Upper lobe of right lung (tissue), 1 donor: ENCODE results near the gene PRKCB. TPM values are rescaled to one million over a fixed set of nuclear protein-coding genes. Genes with fewer than 3 reads are reported as not detected.

Source experiments
- ATAC-seq: fragments of 200-7000 bp; cut with Tn5 transposase; one replicate; pipeline ENCODE4 v1.9.1; 2020; ENCODE audit warnings: mild to moderate bottlenecking, moderate library complexity
- DNase-seq: peaks from one replicate; pipeline ENCODE4 v3.0.0-alpha.2; 2020
- H3K27ac ChIP-seq: fragments of 200-600 bp; one replicate; pipeline ENCODE4 v1.8.0; 2022
- H3K27me3 ChIP-seq: fragments of 200-600 bp; one replicate; pipeline ENCODE4 v1.8.0; 2022; ENCODE audit warnings: mild to moderate bottlenecking
- H3K36me3 ChIP-seq: fragments of 200-600 bp; one replicate; pipeline ENCODE4 v1.8.0; 2022
- H3K4me1 ChIP-seq: fragments of 200-600 bp; one replicate; pipeline ENCODE4 v1.8.0; 2022
- H3K4me3 ChIP-seq: fragments of 200-600 bp; one replicate; pipeline ENCODE4 v1.8.0; 2022; ENCODE audit warnings: mild to moderate bottlenecking
- H3K9me3 ChIP-seq: fragments of 200-600 bp; one replicate; pipeline ENCODE4 v1.8.0; 2022
- intact Hi-C: fragments of 100-400 bp; cut with DNase I; formaldehyde crosslinking; loops from one replicate; pipeline ENCODE4 v1.11.0; 2022
- total RNA-seq: library from RNA; stranded (reverse); fragmentation: NEBNext Ultra II Directional; extraction: Animal tissue kit (Norgen Biotek cat#: 25700); gene quantifications from one replicate; pipeline ENCODE4 v1.2.1, GENCODE V29; 2021
- TF ChIP-seq, protein P1 (sequence below): fragments of 200-600 bp; IDR thresholded peaks from one replicate; pipeline ENCODE4 v1.8.0; 2022; ENCODE audit warnings: antibody characterized with exemption
- donor health status: DM: no; HTN: yes; CAD: no; lungs with severe emphysema.

The PRKCB gene
- total RNA-seq, 1 donor from 2014 or later, result 25.2 TPM

- intact Hi-C loops, result no loop called here
- TF ChIP-seq, protein P1, sequence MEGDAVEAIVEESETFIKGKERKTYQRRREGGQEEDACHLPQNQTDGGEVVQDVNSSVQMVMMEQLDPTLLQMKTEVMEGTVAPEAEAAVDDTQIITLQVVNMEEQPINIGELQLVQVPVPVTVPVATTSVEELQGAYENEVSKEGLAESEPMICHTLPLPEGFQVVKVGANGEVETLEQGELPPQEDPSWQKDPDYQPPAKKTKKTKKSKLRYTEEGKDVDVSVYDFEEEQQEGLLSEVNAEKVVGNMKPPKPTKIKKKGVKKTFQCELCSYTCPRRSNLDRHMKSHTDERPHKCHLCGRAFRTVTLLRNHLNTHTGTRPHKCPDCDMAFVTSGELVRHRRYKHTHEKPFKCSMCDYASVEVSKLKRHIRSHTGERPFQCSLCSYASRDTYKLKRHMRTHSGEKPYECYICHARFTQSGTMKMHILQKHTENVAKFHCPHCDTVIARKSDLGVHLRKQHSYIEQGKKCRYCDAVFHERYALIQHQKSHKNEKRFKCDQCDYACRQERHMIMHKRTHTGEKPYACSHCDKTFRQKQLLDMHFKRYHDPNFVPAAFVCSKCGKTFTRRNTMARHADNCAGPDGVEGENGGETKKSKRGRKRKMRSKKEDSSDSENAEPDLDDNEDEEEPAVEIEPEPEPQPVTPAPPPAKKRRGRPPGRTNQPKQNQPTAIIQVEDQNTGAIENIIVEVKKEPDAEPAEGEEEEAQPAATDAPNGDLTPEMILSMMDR, result no peak
- no peaks in the 10 kb centered on the region for H3K36me3 ChIP-seq
Observed at GRCh38 chr16:23843143-23843542, 7.4 kb downstream of the PRKCB start.

GRCh38 chr16:23847251-23847650 is 11.5 kb downstream of the PRKCB start:
- Histone ChIP-seq H3K4me3 (no peak overlapping the region), H3K27ac (no peak overlapping the region), H3K9me3 (no peaks in the 10 kb centered on the region), H3K36me3 (no peaks in the 10 kb centered on the region), H3K4me1 (no peaks in the 10 kb centered on the region), H3K27me3 (no peaks in the 10 kb centered on the region)
- TF ChIP-seq, protein P1, result no peak
- no peak for ATAC-seq
- intact Hi-C loops, result no loop called here
- DNase-seq, result no peak

More at GRCh38 chr16:23843143-23843542, 7.4 kb downstream of the PRKCB start:
- no peaks in the 10 kb centered on the region for H3K27me3 ChIP-seq
- H3K4me3 ChIP-seq, result no peak overlapping the region
- H3K4me1 ChIP-seq, result no peaks in the 10 kb centered on the region
- no peaks in the 10 kb centered on the region for H3K9me3 ChIP-seq
- no peak for ATAC-seq
- H3K27ac ChIP-seq, result no peak overlapping the region
- no peak for DNase-seq

GRCh38 chr16:23847948-23848347 is 12.2 kb downstream of the PRKCB start:
- intact Hi-C loops, result no loop called here
- TF ChIP-seq, protein P1, result no peak
- Histone ChIP-seq H3K27me3 (no peaks in the 10 kb centered on the region), H3K4me1 (no peaks in the 10 kb centered on the region), H3K36me3 (no peaks in the 10 kb centered on the region), H3K27ac (no peak overlapping the region), H3K4me3 (no peak overlapping the region), H3K9me3 (no peaks in the 10 kb centered on the region)
- DNase-seq (no peak), ATAC-seq (peak; percentile 72)

- ATAC-seq (no peak), DNase-seq (no peak)
- no peak overlapping the region for H3K4me3 ChIP-seq
- H3K36me3 ChIP-seq, result no peaks in the 10 kb centered on the region
- intact Hi-C loops, result no loop called here
- no peaks in the 10 kb centered on the region for H3K27me3 ChIP-seq
- peaks cover 5% of the 10 kb centered on the region for H3K4me1 ChIP-seq
- no peaks in the 10 kb centered on the region for H3K9me3 ChIP-seq
- TF ChIP-seq, protein P1, result no peak
- H3K27ac ChIP-seq, result no peak overlapping the region
Observed at GRCh38 chr16:23848958-23849357, 13.2 kb downstream of the PRKCB start.

GRCh38 chr16:23852794-23853562 is 17.2 kb downstream of the PRKCB start:
- Histone ChIP-seq H3K27ac (peak overlapping the region; percentile 40), H3K36me3 (no peaks in the 10 kb centered on the region), H3K4me1 (peaks cover 5% of the 10 kb centered on the region), H3K27me3 (no peaks in the 10 kb centered on the region), H3K4me3 (no peak overlapping the region), H3K9me3 (no peaks in the 10 kb centered on the region)
- TF ChIP-seq, protein P1, result no peak
- DNase-seq (no peak), ATAC-seq (peak; percentile 6)
- intact Hi-C loops, result no loop called here
